SK-N-SH treated with all-trans-retinoic acid at 6 μM for 48 hours (cell line): ENCODE results near the gene DES.

ENCODE experiments used
- ATAC-seq: fragments of 200-7000 bp; cut with Tn5 transposase; 3 replicates; pipeline ENCODE4 v1.9.1; 2020; ENCODE audit warnings: mild to moderate bottlenecking, moderate library complexity
- ARNTL ChIP-seq: fragments of 450-650 bp; formaldehyde crosslinking; IDR thresholded peaks from 2 replicates; pipeline ENCODE4 v1.5.0; 2020; ENCODE audit warnings: low read depth, mild to moderate bottlenecking, moderate library complexity, borderline replicate concordance
- BACH2 ChIP-seq: fragments of 250-450 bp; sonication (Bioruptor Pico); IDR thresholded peaks from 2 replicates; pipeline ENCODE4 v1.9.0; 2021; ENCODE audit warnings: mild to moderate bottlenecking, borderline replicate concordance
- CREB5 ChIP-seq: fragments of 250-450 bp; sonication (Bioruptor Pico); IDR thresholded peaks from 2 replicates; pipeline ENCODE4 v1.5.1; 2020; ENCODE audit warnings: low read depth, mild to moderate bottlenecking, moderate library complexity
- CSDC2 ChIP-seq: fragments of 250-450 bp; sonication (Bioruptor Pico); IDR thresholded peaks from 2 replicates; pipeline ENCODE4 v1.5.0; 2020; ENCODE audit warnings: mild to moderate bottlenecking, moderate library complexity
- CSRNP3 ChIP-seq: fragments of 250-450 bp; sonication (Bioruptor Pico); IDR thresholded peaks from 2 replicates; pipeline ENCODE4 v1.5.1; 2021; ENCODE audit warnings: mild to moderate bottlenecking, moderate library complexity
- ESRRG ChIP-seq: fragments of 250-450 bp; sonication (Bioruptor Pico); IDR thresholded peaks from 2 replicates; pipeline ENCODE4 v1.6.1; 2021; ENCODE audit warnings: mild to moderate bottlenecking
- GLIS3 ChIP-seq: fragments of 250-450 bp; sonication (Bioruptor Pico); IDR thresholded peaks from 2 replicates; pipeline ENCODE4 v1.5.0; 2020; ENCODE audit warnings: mild to moderate bottlenecking, moderate library complexity
- ISL1 ChIP-seq: fragments of 250-450 bp; sonication (Bioruptor Pico); IDR thresholded peaks from 2 replicates; pipeline ENCODE4 v2.1.2; 2022; ENCODE audit warnings: mild to moderate bottlenecking, moderate library complexity
- PATZ1 ChIP-seq: fragments of 250-450 bp; sonication (Bioruptor Pico); IDR thresholded peaks from 2 replicates; pipeline ENCODE4 v1.8.0; 2020; ENCODE audit warnings: mild to moderate bottlenecking, moderate library complexity, borderline replicate concordance
- PPARA ChIP-seq: fragments of 250-450 bp; sonication (Bioruptor Pico); IDR thresholded peaks from 2 replicates; pipeline ENCODE4 v1.5.0; 2020; ENCODE audit warnings: mild to moderate bottlenecking, borderline replicate concordance
- RARB ChIP-seq: fragments of 250-450 bp; sonication (Bioruptor Pico); IDR thresholded peaks from 2 replicates; pipeline ENCODE4 v1.8.0; 2021; ENCODE audit warnings: mild to moderate bottlenecking, moderate library complexity
- SNAI2 ChIP-seq: fragments of 250-450 bp; sonication (Bioruptor Pico); IDR thresholded peaks from 2 replicates; pipeline ENCODE4 v1.5.0; 2020; ENCODE audit warnings: mild to moderate bottlenecking, moderate library complexity
- TCF4 ChIP-seq: fragments of 250-450 bp; sonication (Bioruptor Pico); IDR thresholded peaks from 2 replicates; pipeline ENCODE4 v1.8.0; 2021; ENCODE audit warnings: mild to moderate bottlenecking, moderate library complexity, borderline replicate concordance
- TOX ChIP-seq: fragments of 250-450 bp; sonication (Bioruptor Pico); IDR thresholded peaks from 2 replicates; pipeline ENCODE4 v1.8.0; 2021; ENCODE audit warnings: mild to moderate bottlenecking, moderate library complexity, borderline replicate concordance
- TSHZ2 ChIP-seq: fragments of 250-450 bp; sonication (Bioruptor Pico); IDR thresholded peaks from 2 replicates; pipeline ENCODE4 v1.5.0; 2020; ENCODE audit warnings: mild to moderate bottlenecking, moderate library complexity
- ZC3H10 ChIP-seq: fragments of 250-450 bp; sonication (Bioruptor Pico); IDR thresholded peaks from 2 replicates; pipeline ENCODE4 v1.5.1; 2021; ENCODE audit warnings: mild to moderate bottlenecking, moderate library complexity
- ZFP30 ChIP-seq: fragments of 450-650 bp; formaldehyde crosslinking; IDR thresholded peaks from 2 replicates; pipeline ENCODE4 v1.5.0; 2022; ENCODE audit warnings: mild to moderate bottlenecking, moderate library complexity
- ZNF565 ChIP-seq: fragments of 450-650 bp; formaldehyde crosslinking; conservative IDR thresholded peaks from 2 replicates; pipeline ENCODE4 v1.5.0; 2020; ENCODE audit warnings: low read depth, mild to moderate bottlenecking, moderate library complexity
- ZNF70 ChIP-seq: fragments of 450-650 bp; formaldehyde crosslinking; IDR thresholded peaks from 2 replicates; pipeline ENCODE4 v1.5.0; 2020; ENCODE audit warnings: mild to moderate bottlenecking, moderate library complexity
- ZNF8 ChIP-seq: fragments of 450-650 bp; formaldehyde crosslinking; IDR thresholded peaks from 2 replicates; pipeline ENCODE4 v1.5.0; 2020; ENCODE audit warnings: mild to moderate bottlenecking, moderate library complexity

DES gene

GRCh38 chr2:219445220-219445640, 27.1 kb downstream of the DES start:
- no peak for ATAC-seq
- TF ChIP-seq ZFP30 (CRISPR knock-in tag) (no peak), GLIS3 (CRISPR knock-in tag) (no peak), ZNF565 (CRISPR knock-in tag) (no peak), TCF4 (CRISPR knock-in tag) (no peak), RARB (no peak), PATZ1 (CRISPR knock-in tag) (no peak), ESRRG (CRISPR knock-in tag) (no peak), CSRNP3 (no peak)
- TF ChIP-seq, all 23 proteins: peak for 0

- ATAC-seq = peak; percentile 81
These were observed 27.9 kb downstream of the DES start for GRCh38 chr2:219446101-219446504.

GRCh38 chr2:219446689-219447088, 28.5 kb downstream of the DES start:
- no peak for ATAC-seq
- no peak for TF ChIP-seq GLIS3 (CRISPR knock-in tag)
- TF ChIP-seq PPARA (CRISPR knock-in tag) = no peak
- TF ChIP-seq TOX (CRISPR knock-in tag) = no peak
- TF ChIP-seq ZFP30 (CRISPR knock-in tag) = no peak
- no peak for TF ChIP-seq ZNF70 (CRISPR knock-in tag)
- TF ChIP-seq ESRRG (CRISPR knock-in tag) = no peak
- TF ChIP-seq ZC3H10 (CRISPR knock-in tag) = no peak
- no peak for TF ChIP-seq SNAI2 (CRISPR knock-in tag)
- TF ChIP-seq ZNF8 (CRISPR knock-in tag) = no peak
- no peak for TF ChIP-seq CSDC2 (CRISPR knock-in tag)
- TF ChIP-seq ARNTL (CRISPR knock-in tag) = no peak
- TF ChIP-seq ISL1 (CRISPR knock-in tag) = no peak
- no peak for TF ChIP-seq PATZ1 (CRISPR knock-in tag)

More at GRCh38 chr2:219446101-219446504, 27.9 kb downstream of the DES start:
- TF ChIP-seq PATZ1 (CRISPR knock-in tag) = no peak
- no peak for TF ChIP-seq ZC3H10 (CRISPR knock-in tag)
- TF ChIP-seq ISL1 (CRISPR knock-in tag) = no peak
- TF ChIP-seq CSDC2 (CRISPR knock-in tag) = no peak
- TF ChIP-seq TOX (CRISPR knock-in tag) = no peak
- no peak for TF ChIP-seq BACH2
- TF ChIP-seq CREB5 (CRISPR knock-in tag) = no peak
- TF ChIP-seq GLIS3 (CRISPR knock-in tag) = no peak
- TF ChIP-seq ARNTL (CRISPR knock-in tag) = no peak
- TF ChIP-seq ZNF8 (CRISPR knock-in tag) = no peak
- TF ChIP-seq TSHZ2 = no peak
